GM18951 (cell line): ENCODE measurements around the gene RBM22.

Experiments used
- POLR2A ChIP-seq: IDR thresholded peaks from 4 replicates; pipeline ENCODE4 v1.6.1; 2011; ENCODE audit warnings: mild to moderate bottlenecking; ENCODE audit not compliant: insufficient read length, insufficient read depth; ENCODE audit errors: extremely low read depth
- in situ Hi-C: fragments of 300-500 bp; cut with MboI; formaldehyde crosslinking; loops from one replicate; pipeline ENCODE4 v1.12.0; 2022; ENCODE audit warnings: low sequenced_read_pairs, mixed read lengths, inconsistent platforms; ENCODE audit not compliant: unreplicated experiment

The RBM22 gene

DNA sequence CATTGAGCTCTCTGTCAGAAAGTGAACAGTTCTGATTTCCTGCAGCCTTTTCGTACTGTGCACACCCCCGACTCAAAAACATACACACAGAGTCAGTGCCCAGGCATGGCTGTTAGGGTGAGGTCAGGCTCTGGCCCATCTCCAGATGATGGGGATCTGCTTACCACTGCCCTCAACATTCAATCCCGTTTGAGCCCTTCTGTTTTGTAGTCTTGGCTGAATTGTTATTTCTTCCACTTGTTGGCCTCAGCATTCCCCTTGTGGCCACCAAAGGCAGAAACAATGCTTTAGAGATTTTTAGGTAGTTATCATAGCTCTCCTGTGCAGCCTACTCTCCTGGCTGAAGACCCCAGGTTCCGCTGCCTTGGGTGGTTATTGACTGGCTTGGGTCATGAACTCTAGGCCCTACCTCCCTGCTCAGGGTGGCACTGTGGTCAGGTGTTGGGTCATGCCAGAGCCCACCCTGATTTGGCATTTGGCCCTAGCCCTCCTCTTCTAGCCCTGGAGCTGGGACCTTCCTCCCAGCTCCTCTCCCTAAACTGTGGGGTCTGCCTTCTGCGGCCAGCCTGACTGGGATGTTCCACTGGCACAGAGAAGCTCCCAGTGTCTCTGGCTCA is 47.6 kb downstream of the RBM22 start:
- no peak for TF ChIP-seq POLR2A
- in situ Hi-C loops, result no loop called here

DNA sequence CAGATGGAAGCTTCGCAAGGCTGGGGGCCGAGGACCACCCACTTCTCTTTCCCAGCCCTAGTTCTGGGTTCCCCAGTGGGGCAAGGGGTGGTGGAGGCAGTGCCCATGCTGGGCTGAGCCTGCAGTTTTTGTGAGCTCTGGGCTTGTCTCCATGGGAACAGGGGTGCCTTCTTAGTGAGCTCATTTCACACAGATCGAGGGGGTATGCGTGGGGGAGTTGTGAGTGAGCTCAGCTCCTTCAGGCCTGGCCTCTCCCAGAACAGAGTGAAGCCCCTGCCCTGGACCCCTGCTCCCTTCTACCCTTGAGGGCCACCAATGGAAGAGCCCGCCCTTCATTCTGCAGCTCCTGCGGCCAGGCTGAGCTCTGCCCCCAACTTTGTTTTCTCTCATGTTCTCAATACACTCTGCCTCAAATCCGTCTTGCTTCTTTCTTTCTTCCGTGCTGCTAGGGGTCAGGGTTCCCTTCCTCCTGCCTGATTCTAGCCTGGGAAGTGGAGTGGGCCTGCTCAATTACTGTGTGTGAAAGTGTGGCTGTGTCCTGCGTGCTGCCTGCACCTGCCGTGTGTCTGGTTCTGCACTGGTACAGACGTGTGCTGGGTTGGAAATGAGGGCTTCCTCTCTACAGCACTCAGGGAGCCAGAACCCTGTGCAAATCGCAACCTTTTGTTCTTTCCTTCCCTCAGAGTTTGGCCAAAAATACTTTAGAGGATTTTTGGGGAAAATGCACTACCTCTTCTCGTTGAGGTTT is 48.8 kb downstream of the RBM22 start:
- TF ChIP-seq POLR2A, result no peak
- in situ Hi-C loops, result no loop called here

DNA sequence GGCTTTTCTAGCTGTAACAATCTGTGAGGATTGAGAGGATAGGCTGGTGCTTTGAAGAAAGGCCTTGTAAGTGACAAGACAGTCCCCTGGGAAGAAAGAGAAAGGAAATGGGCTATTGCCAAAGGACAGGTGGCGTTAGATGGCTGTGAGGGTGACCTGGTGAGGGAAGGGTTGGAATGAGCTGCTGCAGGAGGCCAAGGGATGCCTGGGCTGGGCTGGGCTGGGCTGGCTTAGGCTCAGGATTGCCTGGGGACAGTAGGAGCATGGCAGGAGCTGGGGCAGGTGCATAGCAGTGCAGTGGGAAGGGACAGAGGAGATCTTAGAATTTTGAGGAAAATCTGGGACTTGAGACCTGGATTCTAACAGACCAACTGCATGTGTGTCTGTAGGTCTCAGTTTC is 49.5 kb downstream of the RBM22 start:
- in situ Hi-C loops, result no loop called here
- no peak for TF ChIP-seq POLR2A

DNA sequence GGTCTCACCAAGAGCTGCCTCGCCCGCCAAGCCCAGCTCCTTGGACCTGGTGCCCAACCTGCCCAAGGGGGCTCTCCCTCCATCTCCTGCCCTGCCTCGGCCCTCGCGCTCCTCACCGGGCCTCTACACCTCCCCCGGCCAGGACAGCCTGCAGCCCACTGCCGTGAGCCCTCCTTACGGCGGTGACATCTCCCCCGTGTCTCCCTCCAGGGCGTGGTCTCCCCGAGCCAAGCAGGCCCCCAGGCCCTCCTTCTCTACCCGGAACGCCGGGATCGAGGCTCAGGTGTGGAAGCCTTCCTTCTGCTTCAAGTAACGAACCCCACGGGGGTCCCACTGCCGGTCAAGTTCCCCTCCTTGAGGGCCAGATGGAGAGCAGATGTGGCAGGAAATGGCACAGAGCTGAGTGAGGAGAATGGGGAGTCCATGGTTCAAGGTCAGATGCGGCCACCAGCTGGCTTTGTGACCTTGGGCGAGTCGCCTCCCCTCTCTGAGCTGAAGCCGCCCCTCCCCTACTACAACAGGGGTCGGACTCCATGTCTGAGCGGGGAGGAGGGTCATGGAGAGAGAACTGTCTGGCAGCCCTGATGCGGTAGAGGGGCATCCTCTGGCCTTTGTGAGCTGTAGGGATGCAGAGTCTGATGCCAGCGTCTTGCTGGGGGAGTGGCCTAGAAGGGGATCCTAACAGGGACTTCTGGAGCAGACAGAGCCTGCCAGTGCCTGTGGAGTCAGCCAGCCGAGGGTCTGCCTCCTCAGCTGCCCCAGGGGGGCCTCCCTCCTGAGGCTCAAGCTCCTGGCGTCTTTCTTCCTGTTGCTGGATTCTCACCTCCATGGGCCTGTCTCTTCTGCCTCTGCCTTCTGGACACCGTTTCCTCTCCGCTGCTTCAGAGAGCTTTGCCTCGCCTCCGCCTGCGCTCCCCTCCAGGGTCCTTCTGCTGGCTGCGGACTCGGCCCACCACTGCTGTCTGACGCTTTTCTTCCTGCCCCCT is 50.5 kb downstream of the RBM22 start:
- in situ Hi-C loops, result no loop called here
- no peak for TF ChIP-seq POLR2A

- in situ Hi-C loops, result no loop called here
- TF ChIP-seq POLR2A, result no peak
Measured at GRCh38 chr5:150649108-150650020, 51.5 kb downstream of the RBM22 start.

- no peak for TF ChIP-seq POLR2A
- in situ Hi-C loops, result no loop called here
Measured at GRCh38 chr5:150648294-150649107, 52.4 kb downstream of the RBM22 start.

- no peak for TF ChIP-seq POLR2A
- in situ Hi-C loops, result no loop called here
Measured at GRCh38 chr5:150647275-150648251, 53.3 kb downstream of the RBM22 start.

- TF ChIP-seq POLR2A, result no peak
- in situ Hi-C loops, result no loop called here
Measured at GRCh38 chr5:150645070-150645700, 55.7 kb downstream of the RBM22 start.

DNA sequence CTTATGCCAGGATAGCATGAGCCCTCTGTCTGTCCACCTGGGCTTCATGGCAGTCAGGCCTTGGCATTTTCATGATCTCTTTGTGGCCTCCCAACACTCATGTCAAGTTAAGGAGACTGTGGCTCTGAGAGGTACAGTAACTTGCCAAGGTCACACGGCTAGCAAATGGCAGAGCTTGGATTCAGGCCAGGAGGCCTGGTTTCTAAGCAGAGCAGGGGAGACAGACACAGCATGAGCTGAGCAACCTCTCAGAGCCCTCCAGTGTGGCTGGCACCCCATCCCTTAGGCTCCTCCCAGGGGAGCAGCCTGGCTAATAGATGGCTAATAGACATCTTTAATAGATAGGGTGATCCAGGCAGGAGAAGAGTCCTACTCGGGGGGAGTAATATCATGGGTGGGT is 56.3 kb downstream of the RBM22 start:
- in situ Hi-C loops, result loop anchor here (5.0 kb wide), 1 partner anchor 77 kb away; no protein-coding TSS in a partner anchor
- TF ChIP-seq POLR2A, result no peak

DNA sequence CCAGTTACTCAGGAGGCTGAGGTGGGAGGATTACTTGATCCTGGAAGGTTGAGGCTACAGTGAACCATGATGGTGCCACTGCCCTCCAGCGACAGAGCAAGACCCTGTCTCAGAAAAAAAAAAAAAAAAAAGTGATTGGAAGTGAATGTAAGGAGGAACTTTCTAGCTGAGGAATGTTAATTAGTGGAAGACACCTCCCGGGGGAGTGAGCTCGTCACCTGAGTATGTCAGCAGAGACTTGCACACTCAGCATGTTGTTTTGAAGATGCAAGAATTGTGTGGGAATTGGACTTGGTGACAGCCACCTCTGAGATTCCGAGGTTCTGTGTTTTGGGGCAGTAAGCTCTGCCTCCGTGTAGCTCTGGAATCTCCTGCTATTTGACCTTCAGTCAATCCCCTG is 56.8 kb downstream of the RBM22 start:
- in situ Hi-C loops, result loop anchor here (5.0 kb wide), 1 partner anchor 77 kb away; no protein-coding TSS in a partner anchor
- TF ChIP-seq POLR2A, result no peak
